Endothelial cell of umbilical vein (primary cell): Measurements from ENCODE around the gene CNN1. TPM values are rescaled to one million over a fixed set of nuclear protein-coding genes. Genes with fewer than 3 reads are reported as not detected.

Source experiments
- BruUV-seq: library from RNA; stranded (reverse); fragments of 400-500 nt; replicated peaks from 2 replicates; lab custom pipeline; 2021; lab: Mats Ljungman, UMichigan
- CTCF ChIA-PET: fragments of 300-600, 350-600 bp; sonication (Branson Sonifier 250); formaldehyde crosslinking; loops from one replicate; lab custom pipeline; 2021; ENCODE audit warnings: antibody characterized with exemption, inconsistent platforms; lab: Charles Lee
- POLR2A ChIA-PET: fragments of 300-600, 350-600 bp; sonication (Branson Sonifier 250); formaldehyde crosslinking; loops from one replicate; lab custom pipeline; 2021; ENCODE audit warnings: antibody characterized with exemption, inconsistent platforms; lab: Charles Lee
- DNase-seq: peaks from one replicate; pipeline ENCODE4 v3.0.0-alpha.2; 2011; ENCODE audit warnings: low read depth, low spot score
- FAIRE-seq: peaks from 2 replicates; lab custom pipeline; 2011; peaks lifted over from hg19 to GRCh38; lab: Jason Lieb, UNC
- H2AFZ ChIP-seq: 2 replicates; pipeline ENCODE4 v1.6.0; 2012; ENCODE audit warnings: low read depth, low read length, control low read depth, inconsistent platforms
- H3K27ac ChIP-seq: 2 replicates; pipeline ENCODE4 v1.5.1; 2011; ENCODE audit warnings: low read depth, mild to moderate bottlenecking, control low read depth, low read length, moderate library complexity; ENCODE audit not compliant: insufficient read depth
- H3K27me3 ChIP-seq, 2 experiments: 2 replicates each; pipeline versions ENCODE4 v1.6.0 to v1.6.1; 2011; ENCODE audit warnings: low read length in 2 of 2, mixed read lengths in 1 of 2; ENCODE audit not compliant: control insufficient read depth in 2 of 2, insufficient read depth in 2 of 2
- H3K36me3 ChIP-seq, 2 experiments: 2 replicates in 1 of 2; 3 replicates in 1 of 2; pipeline ENCODE4 v1.5.1; 2011; ENCODE audit warnings: low read length in 2 of 2, mild to moderate bottlenecking in 1 of 2, moderate library complexity in 1 of 2; ENCODE audit not compliant: control insufficient read depth in 2 of 2, insufficient read depth in 2 of 2; ENCODE audit errors: extremely low read depth in 1 of 2
- H3K4me1 ChIP-seq: 3 replicates; pipeline ENCODE4 v1.5.1; 2011; ENCODE audit warnings: mild to moderate bottlenecking, low read length; ENCODE audit not compliant: control insufficient read depth, insufficient read depth; ENCODE audit errors: extremely low read depth
- H3K4me2 ChIP-seq: 2 replicates; pipeline ENCODE4 v1.6.1; 2011; ENCODE audit warnings: low read length, control low read depth, mixed read lengths; ENCODE audit not compliant: insufficient read depth
- H3K4me3 ChIP-seq, 3 experiments: fragments of 200-600 bp in 1 of 3; sonication (generic), shearing (Covaris generic) in 1 of 3; replicated peaks in 1 of 3; 2 replicates each; pipeline ENCODE4 v1.5.1; 2011 to 2016; ENCODE audit warnings: control low read depth in 3 of 3, low read length in 3 of 3, mild to moderate bottlenecking in 2 of 3, inconsistent platforms in 1 of 3, low read depth in 1 of 3, moderate library complexity in 1 of 3; ENCODE audit not compliant: insufficient read depth in 1 of 3
- H3K79me2 ChIP-seq: 2 replicates; pipeline ENCODE4 v1.6.0; 2012; ENCODE audit warnings: low read length, inconsistent platforms; ENCODE audit not compliant: control insufficient read depth, insufficient read depth
- H3K9ac ChIP-seq: replicated peaks from 2 replicates; pipeline ENCODE3; 2011; ENCODE audit warnings: low read length, control low read depth; ENCODE audit not compliant: insufficient read depth; ENCODE audit errors: extremely low read depth
- H3K9me1 ChIP-seq: replicated peaks from 3 replicates; pipeline ENCODE4 v1.6.0; 2011; ENCODE audit warnings: mild to moderate bottlenecking, low read length; ENCODE audit not compliant: control insufficient read depth, insufficient read depth; ENCODE audit errors: extremely low read depth
- H3K9me3 ChIP-seq: replicated peaks from 2 replicates; pipeline ENCODE4 v1.5.1; 2012; ENCODE audit warnings: low read length, inconsistent platforms; ENCODE audit not compliant: control insufficient read depth, insufficient read depth
- H4K20me1 ChIP-seq: replicated peaks from 2 replicates; pipeline ENCODE3; 2011; ENCODE audit warnings: mild to moderate bottlenecking, low read length; ENCODE audit not compliant: control insufficient read depth, insufficient read depth; ENCODE audit errors: extremely low read depth
- CTCF ChIP-seq, 2 donors: IDR thresholded peaks; 1 replicate in 1 of 2; 2 replicates in 1 of 2; pipeline ENCODE4 v1.5.1; 2011; ENCODE audit warnings: low read length in 2 of 2, mild to moderate bottlenecking in 2 of 2, moderate library complexity in 2 of 2, control low read depth in 1 of 2, inconsistent platforms in 1 of 2, low read depth in 1 of 2; ENCODE audit not compliant: insufficient read depth in 1 of 2; ENCODE audit errors: extremely low read depth in 1 of 2
- EZH2 ChIP-seq: IDR thresholded peaks from 2 replicates; pipeline ENCODE4 v1.6.1; 2012; ENCODE audit warnings: borderline replicate concordance, low read depth, mild to moderate bottlenecking, moderate library complexity, low read length, inconsistent platforms; ENCODE audit not compliant: severe bottlenecking
- FOS ChIP-seq: IDR thresholded peaks from 2 replicates; pipeline ENCODE4 v1.6.1; 2011; ENCODE audit warnings: mild to moderate bottlenecking, low read length, moderate library complexity, borderline replicate concordance; ENCODE audit not compliant: insufficient read depth
- GATA2 ChIP-seq: IDR thresholded peaks from 2 replicates; pipeline ENCODE4 v1.7.0; 2011; ENCODE audit warnings: low read depth, mild to moderate bottlenecking, moderate library complexity, mixed read lengths, low read length; ENCODE audit not compliant: insufficient read length, insufficient read depth
- JUN ChIP-seq: IDR thresholded peaks from 2 replicates; pipeline ENCODE4 v1.6.1; 2011; ENCODE audit warnings: borderline replicate concordance, low read depth; ENCODE audit not compliant: insufficient read length, insufficient read depth
- MAX ChIP-seq: IDR thresholded peaks from 2 replicates; pipeline ENCODE4 v1.6.1; 2011; ENCODE audit not compliant: insufficient read depth, insufficient read length
- MYC ChIP-seq: IDR thresholded peaks from one replicate; pipeline ENCODE4 v1.6.1; 2011; ENCODE audit warnings: mild to moderate bottlenecking, low read depth, low read length
- POLR2A ChIP-seq: IDR thresholded peaks from 2 replicates; pipeline ENCODE4 v1.6.1; 2012; ENCODE audit warnings: low read depth, mild to moderate bottlenecking, control low read depth, low read length
- POLR2AphosphoS5 ChIP-seq: IDR thresholded peaks from 2 replicates; pipeline ENCODE4 v1.6.1; 2012; ENCODE audit warnings: low read depth, mild to moderate bottlenecking, control low read depth, low read length, moderate library complexity; ENCODE audit not compliant: insufficient read depth
- dilution Hi-C: fragments of 300-500 bp; cut with MboI; formaldehyde crosslinking; loops from one replicate; pipeline ENCODE4 v1.15.0; 2019; ENCODE audit warnings: low sequenced_read_pairs; ENCODE audit not compliant: extremely low pct_ligation_motif_present
- intact Hi-C: fragments of 100-400 bp; cut with micrococcal nuclease; formaldehyde crosslinking; loops from one replicate; pipeline ENCODE4 v1.10.0; 2022
- polyA plus RNA-seq, 4 experiments: library from polyadenylated mRNA; depleted of rRNA in 3 of 4; stranded (reverse) in 3 of 4; unstranded in 1 of 4; fragments of >200 nt; gene quantifications; 2 replicates each; pipeline versions ENCODE4 v1.2.1 to v1.2.3, GENCODE V29; 2011 to 2012; ENCODE audit warnings: missing spikeins in 1 of 4
- total RNA-seq: library from RNA; stranded (reverse); gene quantifications from 2 replicates; pipeline ENCODE4 v1.2.3, GENCODE V29; 2021

CNN1 gene
- total and polyA plus RNA-seq, 2 donors (not counting 3 experiments of a cell fraction or from before 2014, with no cell fraction given) = 0.76 TPM; not detected in 1

- intact Hi-C loops (loop anchor here (5.0 kb wide), 1 partner anchor 38 kb away; no protein-coding TSS in a partner anchor), dilution Hi-C loops (no loop called here)
- Histone ChIP-seq H3K27me3 (peaks cover 4 to 5% of the 10 kb centered on the region in 2 experiments), H3K9me1 (no peaks in the 10 kb centered on the region), H3K79me2 (no peaks in the 10 kb centered on the region), H3K4me3 (no peak overlapping the region), H3K9ac (no peak overlapping the region), H2AFZ (no peak overlapping the region), H3K4me2 (no peak overlapping the region), H3K9me3 (no peaks in the 10 kb centered on the region), H3K27ac (no peak overlapping the region), H4K20me1 (no peaks in the 10 kb centered on the region), H3K4me1 (peaks cover 9% of the 10 kb centered on the region), H3K36me3 (no peaks in the 10 kb centered on the region)
- CTCF ChIA-PET = interaction anchor here (1.2 kb wide), 1 partner anchor 24 kb away, joined by 4 read pairs; the partner anchor contains the start of gene ELOF1
- no TSS peak for BruUV-seq
- FAIRE-seq = no peak
- no peak for DNase-seq
- POLR2A ChIA-PET = no interaction called here
- TF ChIP-seq GATA2 (no peak), CTCF (IDR thresholded peaks at IDR 0.05; ENCODE audit: extremely low read depth in 1 of 2, insufficient read depth in 1 of 2, low read depth in 1 of 2, low read length in 2 of 2) (no peak), POLR2AphosphoS5 (no peak), FOS (no peak), EZH2 (no peak), POLR2A (no peak), MYC (no peak), MAX (no peak), JUN (no peak)
These were observed 3.7 kb upstream of the CNN1 start for GRCh38 chr19:11534948-11535347.
